Astrocyte (in vitro differentiated cells and primary cell): ENCODE measurements around the gene PLEKHH3. TPM values are rescaled to one million over a fixed set of nuclear protein-coding genes. Genes with fewer than 3 reads are reported as not detected.

ENCODE experiments used
- DNase-seq: peaks from one replicate; pipeline ENCODE4 v3.0.0-alpha.2; 2010; ENCODE audit warnings: low read depth
- FAIRE-seq: peaks from 2 replicates; lab custom pipeline; 2011; peaks lifted over from hg19 to GRCh38; lab: Jason Lieb, UNC
- H2AFZ ChIP-seq: 2 replicates; pipeline ENCODE4 v1.6.0; 2012; ENCODE audit warnings: low read depth, low read length, inconsistent platforms
- H3K27ac ChIP-seq: 2 replicates; pipeline ENCODE4 v1.5.1; 2011; ENCODE audit warnings: low read depth, low read length, inconsistent platforms
- H3K27me3 ChIP-seq: 2 replicates; pipeline ENCODE4 v1.6.0; 2011; ENCODE audit warnings: low read length, inconsistent platforms; ENCODE audit not compliant: insufficient read depth
- H3K36me3 ChIP-seq: 2 replicates; pipeline ENCODE4 v1.5.1; 2011; ENCODE audit warnings: low read length, inconsistent platforms; ENCODE audit not compliant: insufficient read depth
- H3K4me1 ChIP-seq: 2 replicates; pipeline ENCODE4 v1.5.1; 2011; ENCODE audit warnings: low read length, inconsistent platforms; ENCODE audit not compliant: insufficient read depth
- H3K4me2 ChIP-seq: 2 replicates; pipeline ENCODE4 v1.6.0; 2012; ENCODE audit warnings: low read length, inconsistent platforms
- H3K4me3 ChIP-seq: 2 replicates; pipeline ENCODE4 v1.5.1; 2011; ENCODE audit warnings: low read depth, mild to moderate bottlenecking, low read length, inconsistent platforms; ENCODE audit not compliant: insufficient read depth
- H3K79me2 ChIP-seq: 2 replicates; pipeline ENCODE4 v1.6.0; 2012; ENCODE audit warnings: mild to moderate bottlenecking, low read length, inconsistent platforms; ENCODE audit not compliant: insufficient read depth
- H3K9ac ChIP-seq: 2 replicates; pipeline ENCODE4 v1.6.0; 2012; ENCODE audit warnings: mild to moderate bottlenecking, low read length, inconsistent platforms
- H3K9me3 ChIP-seq: 2 replicates; pipeline ENCODE4 v1.5.1; 2012; ENCODE audit warnings: low read depth, mild to moderate bottlenecking, low read length, inconsistent platforms; ENCODE audit not compliant: insufficient read depth
- H4K20me1 ChIP-seq: 2 replicates; pipeline ENCODE4 v1.6.0; 2012; ENCODE audit warnings: low read length, inconsistent platforms; ENCODE audit not compliant: insufficient read depth
- H3K27ac Mint-ChIP-seq: one replicate; pipeline ENCODE4 v1.8.0; 2021; ENCODE audit warnings: mild to moderate bottlenecking, mixed read lengths; ENCODE audit not compliant: unreplicated experiment
- H3K27me3 Mint-ChIP-seq: one replicate; pipeline ENCODE4 v1.8.0; 2021; ENCODE audit warnings: low read depth, mixed read lengths; ENCODE audit not compliant: unreplicated experiment
- H3K36me3 Mint-ChIP-seq: one replicate; pipeline ENCODE4 v1.8.0; 2021; ENCODE audit warnings: low read depth, mixed read lengths; ENCODE audit not compliant: unreplicated experiment
- H3K4me1 Mint-ChIP-seq: one replicate; pipeline ENCODE4 v1.8.0; 2021; ENCODE audit warnings: low read depth, mixed read lengths; ENCODE audit not compliant: unreplicated experiment
- H3K4me3 Mint-ChIP-seq: one replicate; pipeline ENCODE4 v1.8.0; 2021; ENCODE audit warnings: mild to moderate bottlenecking, moderate library complexity, mixed read lengths; ENCODE audit not compliant: unreplicated experiment
- H3K9me3 Mint-ChIP-seq: one replicate; pipeline ENCODE4 v1.8.0; 2021; ENCODE audit warnings: mild to moderate bottlenecking, mixed read lengths; ENCODE audit not compliant: unreplicated experiment
- EZH2 ChIP-seq: IDR thresholded peaks from 2 replicates; pipeline ENCODE4 v1.6.1; 2012; ENCODE audit warnings: mild to moderate bottlenecking, low read length, inconsistent platforms; ENCODE audit not compliant: insufficient read depth
- total RNA-seq: library from RNA; stranded (reverse); gene quantifications from 2 replicates; pipeline ENCODE4 v1.2.1, GENCODE V29; 2021
- TF ChIP-seq, protein P1 (sequence below): IDR thresholded peaks from 2 replicates; pipeline ENCODE4 v1.5.1; 2011; ENCODE audit warnings: low read depth, mild to moderate bottlenecking, inconsistent platforms, low read length, moderate library complexity; ENCODE audit not compliant: insufficient read depth

Gene PLEKHH3
- total RNA-seq, 1 donor from 2014 or later = 14.5 TPM

DNA sequence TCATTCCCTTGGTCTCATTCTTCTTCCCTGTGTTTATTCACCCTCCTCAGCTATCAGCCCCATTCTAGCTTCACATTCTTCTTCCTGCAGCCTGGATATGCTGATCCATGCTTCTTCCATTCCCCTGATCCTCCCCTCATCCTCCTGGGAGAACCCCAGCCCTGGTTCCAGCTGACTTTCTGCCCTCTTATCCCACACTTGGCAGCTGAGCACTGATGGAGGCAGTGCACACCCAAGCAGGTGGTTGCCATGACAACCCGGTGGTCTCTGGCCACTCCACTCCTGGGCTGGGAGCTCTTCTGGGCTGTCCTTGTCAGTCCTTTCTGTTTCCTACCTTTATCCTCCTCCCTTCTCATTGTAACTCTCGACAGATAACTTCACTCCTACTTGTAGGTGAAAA is 34.5 kb downstream of the PLEKHH3 start:
- no peak for FAIRE-seq
- H3K4me3 Mint-ChIP-seq = no peak overlapping the region
- no peak for DNase-seq
- no peaks in the 10 kb centered on the region for H3K9me3 Mint-ChIP-seq
- H3K4me1 Mint-ChIP-seq = no peaks in the 10 kb centered on the region
- TF ChIP-seq EZH2 = no peak
- Histone ChIP-seq H3K36me3 (no peaks in the 10 kb centered on the region), H3K4me3 (no peak overlapping the region), H3K9me3 (no peaks in the 10 kb centered on the region), H3K9ac (no peak overlapping the region), H3K79me2 (no peaks in the 10 kb centered on the region), H3K27me3 (peaks cover 8% of the 10 kb centered on the region), H2AFZ (no peak overlapping the region), H4K20me1 (no peaks in the 10 kb centered on the region), H3K4me2 (no peak overlapping the region), H3K4me1 (no peaks in the 10 kb centered on the region), H3K27ac (no peak overlapping the region)
- peaks cover 49% of the 10 kb centered on the region for H3K27me3 Mint-ChIP-seq
- H3K36me3 Mint-ChIP-seq = no peaks in the 10 kb centered on the region
- H3K27ac Mint-ChIP-seq = no peak overlapping the region

DNA sequence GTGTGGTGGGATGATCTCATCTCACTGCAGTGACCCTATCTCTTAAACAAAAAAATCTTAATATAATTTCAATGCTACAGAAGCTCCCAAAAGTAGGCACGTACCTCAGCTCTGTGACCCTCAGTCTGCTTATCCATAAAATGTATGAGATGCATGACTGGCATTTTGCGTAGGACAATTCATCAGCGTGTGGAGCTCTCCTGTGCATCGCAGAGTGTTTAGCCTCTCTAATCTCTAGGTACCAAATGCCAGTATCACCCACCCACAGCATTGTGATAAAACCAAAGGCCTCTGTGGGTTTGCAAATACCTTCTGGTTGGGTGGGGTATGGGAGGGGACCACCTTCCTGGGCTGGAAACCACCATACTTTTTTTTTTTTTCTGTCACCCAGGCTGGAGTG is 36.7 kb downstream of the PLEKHH3 start:
- FAIRE-seq (no peak), DNase-seq (no peak)
- H3K9me3 Mint-ChIP-seq = no peaks in the 10 kb centered on the region
- Histone ChIP-seq H3K4me1 (no peaks in the 10 kb centered on the region), H3K36me3 (no peaks in the 10 kb centered on the region), H3K9me3 (no peaks in the 10 kb centered on the region), H3K4me2 (no peak overlapping the region), H4K20me1 (no peaks in the 10 kb centered on the region), H3K79me2 (no peaks in the 10 kb centered on the region), H3K27ac (no peak overlapping the region), H3K9ac (no peak overlapping the region), H3K27me3 (peaks cover 4% of the 10 kb centered on the region), H3K4me3 (no peak overlapping the region), H2AFZ (no peak overlapping the region)
- no peak overlapping the region for H3K27ac Mint-ChIP-seq
- H3K4me3 Mint-ChIP-seq = no peak overlapping the region
- peaks cover 34% of the 10 kb centered on the region for H3K27me3 Mint-ChIP-seq
- TF ChIP-seq, protein P1, sequence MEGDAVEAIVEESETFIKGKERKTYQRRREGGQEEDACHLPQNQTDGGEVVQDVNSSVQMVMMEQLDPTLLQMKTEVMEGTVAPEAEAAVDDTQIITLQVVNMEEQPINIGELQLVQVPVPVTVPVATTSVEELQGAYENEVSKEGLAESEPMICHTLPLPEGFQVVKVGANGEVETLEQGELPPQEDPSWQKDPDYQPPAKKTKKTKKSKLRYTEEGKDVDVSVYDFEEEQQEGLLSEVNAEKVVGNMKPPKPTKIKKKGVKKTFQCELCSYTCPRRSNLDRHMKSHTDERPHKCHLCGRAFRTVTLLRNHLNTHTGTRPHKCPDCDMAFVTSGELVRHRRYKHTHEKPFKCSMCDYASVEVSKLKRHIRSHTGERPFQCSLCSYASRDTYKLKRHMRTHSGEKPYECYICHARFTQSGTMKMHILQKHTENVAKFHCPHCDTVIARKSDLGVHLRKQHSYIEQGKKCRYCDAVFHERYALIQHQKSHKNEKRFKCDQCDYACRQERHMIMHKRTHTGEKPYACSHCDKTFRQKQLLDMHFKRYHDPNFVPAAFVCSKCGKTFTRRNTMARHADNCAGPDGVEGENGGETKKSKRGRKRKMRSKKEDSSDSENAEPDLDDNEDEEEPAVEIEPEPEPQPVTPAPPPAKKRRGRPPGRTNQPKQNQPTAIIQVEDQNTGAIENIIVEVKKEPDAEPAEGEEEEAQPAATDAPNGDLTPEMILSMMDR = no peak
- TF ChIP-seq EZH2 = no peak
- no peaks in the 10 kb centered on the region for H3K36me3 Mint-ChIP-seq
- no peaks in the 10 kb centered on the region for H3K4me1 Mint-ChIP-seq

DNA sequence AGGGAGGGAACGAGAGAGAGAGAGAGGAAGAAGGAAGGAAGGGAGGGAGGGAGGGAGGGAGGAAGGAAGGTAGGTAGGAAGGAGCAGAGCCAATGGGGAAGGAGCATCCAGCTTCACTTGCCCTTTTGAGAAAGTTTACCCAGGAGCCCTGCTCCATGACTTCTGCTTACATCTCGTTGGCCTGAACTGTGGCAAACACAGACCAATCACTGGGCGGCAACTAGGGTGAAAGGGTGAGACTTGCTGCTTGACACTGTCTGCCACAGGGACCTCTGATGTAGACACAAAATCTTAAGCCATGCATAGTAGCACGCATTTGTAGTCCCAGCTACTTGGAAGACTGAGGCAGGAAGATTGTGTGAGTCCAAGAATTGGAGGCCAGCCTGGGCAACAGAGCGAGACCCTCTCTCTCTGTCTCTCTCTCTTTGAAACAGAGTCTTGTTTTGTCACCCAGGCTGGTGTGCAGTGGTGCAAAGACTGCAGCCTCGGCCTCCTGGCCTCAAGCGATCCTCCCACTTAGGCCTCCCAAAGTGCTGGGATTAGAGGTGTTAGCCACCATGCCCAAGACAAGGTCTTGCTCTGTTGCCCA is 37.2 kb downstream of the PLEKHH3 start:
- no peak for TF ChIP-seq EZH2
- TF ChIP-seq, protein P1 = no peak
- peaks cover 33% of the 10 kb centered on the region for H3K27me3 Mint-ChIP-seq

More for the DNA sequence above, 37.2 kb downstream of the PLEKHH3 start:
- no peaks in the 10 kb centered on the region for H3K79me2 ChIP-seq
- Mint-ChIP-seq H3K36me3 (no peaks in the 10 kb centered on the region), H3K4me1 (no peaks in the 10 kb centered on the region), H3K4me3 (no peak overlapping the region), H3K27ac (no peak overlapping the region), H3K9me3 (no peaks in the 10 kb centered on the region)
- H3K9ac ChIP-seq = no peak overlapping the region
- H4K20me1 ChIP-seq = no peaks in the 10 kb centered on the region
- FAIRE-seq (no peak), DNase-seq (no peak)
- H3K27ac ChIP-seq = no peak overlapping the region
- H3K9me3 ChIP-seq = no peaks in the 10 kb centered on the region
- H2AFZ ChIP-seq = no peak overlapping the region
- H3K4me3 ChIP-seq = no peak overlapping the region
- H3K36me3 ChIP-seq = no peaks in the 10 kb centered on the region
- H3K4me2 ChIP-seq = no peak overlapping the region
- no peaks in the 10 kb centered on the region for H3K4me1 ChIP-seq
- H3K27me3 ChIP-seq = peaks cover 4% of the 10 kb centered on the region
